Type B pancreatic cell (in vitro differentiated cells): ENCODE measurements around the gene APBA2. TPM values are rescaled to one million over a fixed set of nuclear protein-coding genes. Genes with fewer than 3 reads are reported as not detected.
"Not testable (repeated sequence)": the region's sequence is repeated elsewhere in the genome, so short reads cannot be mapped to it uniquely, and the experiment has no call there.

Source experiments
- DNase-seq: peaks from one replicate; pipeline ENCODE4 v3.0.0; 2021; ENCODE audit warnings: mixed read lengths; ENCODE audit not compliant: unreplicated experiment; ENCODE audit errors: extremely low spot score
- H3K27ac Mint-ChIP-seq: 2 replicates; pipeline ENCODE4 v1.8.0; 2021; ENCODE audit warnings: mild to moderate bottlenecking, mixed read lengths
- H3K27me3 Mint-ChIP-seq: 2 replicates; pipeline ENCODE4 v1.8.0; 2021; ENCODE audit warnings: mixed read lengths
- H3K36me3 Mint-ChIP-seq: 2 replicates; pipeline ENCODE4 v1.8.0; 2021; ENCODE audit warnings: mixed read lengths
- H3K4me1 Mint-ChIP-seq: one replicate; pipeline ENCODE4 v1.8.0; 2021; ENCODE audit warnings: mixed read lengths; ENCODE audit not compliant: unreplicated experiment
- H3K4me3 Mint-ChIP-seq: 2 replicates; pipeline ENCODE4 v1.8.0; 2021; ENCODE audit warnings: mild to moderate bottlenecking, mixed read lengths
- H3K9me3 Mint-ChIP-seq: 2 replicates; pipeline ENCODE4 v1.8.0; 2021; ENCODE audit warnings: mixed read lengths
- CTCF ChIP-seq: fragments of 200-600 bp; sonication (generic); conservative IDR thresholded peaks from 2 replicates; pipeline ENCODE4 v1.5.0; 2021; ENCODE audit warnings: antibody characterized with exemption, mild to moderate bottlenecking
- long read RNA-seq: library from polyadenylated mRNA; unstranded; transcript quantifications from one replicate; pipeline ENCODE4 v2.0.0, GENCODE V29; 2020
- total RNA-seq: library from RNA; stranded (reverse); gene quantifications from 2 replicates; pipeline ENCODE4 v1.2.1, GENCODE V29; 2021; ENCODE audit warnings: low replicate concordance

Gene APBA2
- 8.5 and 33.3 TPM in 2 replicates for total RNA-seq
- long read RNA-seq, partial matches to known transcripts, result 6 of 7 reads
- long read RNA-seq, other reads (novel, unspliced or antisense), result 1 of 7 reads

DNA sequence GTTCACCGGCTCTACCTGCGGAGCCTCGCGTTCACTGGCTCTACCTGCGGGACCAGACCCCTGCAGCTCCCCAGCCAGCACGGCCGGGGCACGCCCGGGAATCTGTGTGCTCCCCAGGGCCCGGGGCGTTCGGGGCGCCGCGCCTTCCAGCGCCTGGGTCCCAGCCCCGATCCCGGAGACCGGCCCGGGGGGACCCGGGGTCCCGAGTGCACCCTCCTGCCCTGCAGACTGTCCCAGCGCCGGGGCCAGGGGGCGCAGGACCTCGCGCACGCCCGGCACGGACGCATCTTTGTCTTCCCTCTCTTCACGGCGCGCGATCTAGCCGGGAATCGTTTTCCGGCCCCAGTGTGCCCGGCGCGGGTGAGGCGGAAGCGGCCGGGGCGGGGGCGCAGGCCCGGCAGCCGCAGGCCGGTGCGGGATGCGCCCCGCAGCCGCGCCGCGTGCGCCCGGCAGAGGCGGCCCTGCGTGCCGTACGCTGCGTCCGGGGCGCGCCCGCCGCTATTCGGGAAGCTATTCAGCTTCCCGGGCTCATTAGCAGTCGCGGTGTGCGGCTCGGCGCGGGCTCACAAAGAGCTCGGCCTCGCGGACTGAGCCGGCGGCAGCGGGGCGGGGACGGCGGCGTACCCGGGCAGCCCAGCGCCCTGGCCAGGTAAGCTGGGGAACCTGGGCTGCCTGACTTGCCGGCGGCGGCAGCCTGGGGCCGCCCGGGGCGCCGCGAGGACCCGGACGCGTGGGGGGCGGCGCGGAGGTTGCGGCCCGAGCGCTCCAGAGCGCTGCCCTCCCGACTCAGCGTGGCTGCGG is at the start of gene APBA2:
TSS of gene APBA2 (plus strand) at position 345 of the 801 bp plus-strand sequence. CDS start 167,911 bp downstream, outside the sequence.
- DNase-seq, result no peak
- peaks cover 22% of the 10 kb centered on the region for H3K4me1 Mint-ChIP-seq
- no peak for TF ChIP-seq CTCF
- no peaks in the 10 kb centered on the region for H3K9me3 Mint-ChIP-seq
- peak within 1 kb of the TSS; percentile 88 for H3K4me3 Mint-ChIP-seq
- no peak within 1 kb of the TSS for H3K27ac Mint-ChIP-seq
- peaks cover 3% of the 10 kb centered on the region for H3K36me3 Mint-ChIP-seq
- H3K27me3 Mint-ChIP-seq, result peaks cover 15% of the 10 kb centered on the region

GRCh38 chr15:28840285-28840684 is 45.5 kb upstream of the APBA2 start:
- H3K9me3 Mint-ChIP-seq, H3K27ac Mint-ChIP-seq, DNase-seq, H3K27me3 Mint-ChIP-seq, H3K36me3 Mint-ChIP-seq, H3K4me1 Mint-ChIP-seq, H3K4me3 Mint-ChIP-seq: not testable (repeated sequence)

DNA sequence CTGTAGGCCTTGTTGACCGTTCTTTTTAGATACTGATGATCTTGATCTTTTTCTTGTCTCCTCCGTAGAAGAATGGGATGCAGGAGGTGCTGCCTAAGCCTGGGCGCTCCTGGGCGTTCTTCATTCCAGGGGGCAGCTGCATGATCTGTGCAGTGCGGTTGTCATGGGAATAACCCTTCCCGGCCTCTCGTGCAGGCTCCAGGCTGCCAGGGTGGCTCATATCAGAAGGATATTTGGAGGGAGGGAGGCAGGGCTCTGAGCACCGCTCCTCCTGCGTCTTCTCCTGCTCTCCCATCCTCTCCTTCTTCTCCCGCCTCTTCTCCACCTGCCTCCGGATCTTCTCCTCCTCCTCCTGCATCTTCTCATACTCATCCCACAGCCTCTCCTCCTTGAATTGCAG is 43.6 kb upstream of the APBA2 start:
- not testable (repeated sequence) for DNase-seq, H3K36me3 Mint-ChIP-seq, H3K9me3 Mint-ChIP-seq, H3K27me3 Mint-ChIP-seq, H3K27ac Mint-ChIP-seq, H3K4me3 Mint-ChIP-seq, H3K4me1 Mint-ChIP-seq

GRCh38 chr15:28843520-28843919 is 42.3 kb upstream of the APBA2 start:
- H3K27ac Mint-ChIP-seq, result not testable (repeated sequence)

GRCh38 chr15:28844147-28844546 is 41.6 kb upstream of the APBA2 start:
- not testable (repeated sequence) for H3K9me3 Mint-ChIP-seq, H3K4me1 Mint-ChIP-seq, DNase-seq, H3K4me3 Mint-ChIP-seq, H3K27ac Mint-ChIP-seq, H3K36me3 Mint-ChIP-seq, H3K27me3 Mint-ChIP-seq

More at GRCh38 chr15:28843520-28843919, 42.3 kb upstream of the APBA2 start:
- H3K36me3 Mint-ChIP-seq, H3K4me1 Mint-ChIP-seq, H3K4me3 Mint-ChIP-seq, H3K27me3 Mint-ChIP-seq, DNase-seq, H3K9me3 Mint-ChIP-seq: not testable (repeated sequence)

DNA sequence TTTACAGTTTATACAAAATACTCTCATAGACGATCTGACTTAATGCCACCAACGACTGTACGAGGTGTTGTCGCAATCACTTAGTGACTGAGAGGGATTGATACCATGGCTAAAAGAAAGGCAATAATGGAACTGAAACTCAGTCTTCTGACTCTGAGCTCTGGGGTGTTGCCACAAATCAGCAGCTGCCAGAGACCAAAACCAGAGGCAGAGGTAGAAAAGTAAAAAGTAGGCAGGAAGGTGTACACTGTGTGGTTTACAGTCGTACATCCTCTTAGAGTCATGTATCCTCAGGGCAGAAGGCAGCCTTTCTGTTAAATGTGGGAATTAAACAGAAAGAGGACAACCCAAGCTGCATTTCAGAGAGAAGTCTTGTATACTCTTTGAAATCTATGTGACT is 38.5 kb upstream of the APBA2 start:
- not testable (repeated sequence) for H3K36me3 Mint-ChIP-seq, H3K27ac Mint-ChIP-seq, H3K4me3 Mint-ChIP-seq, H3K27me3 Mint-ChIP-seq, H3K4me1 Mint-ChIP-seq, H3K9me3 Mint-ChIP-seq, DNase-seq

- H3K4me3 Mint-ChIP-seq, H3K27ac Mint-ChIP-seq, H3K36me3 Mint-ChIP-seq, DNase-seq, H3K9me3 Mint-ChIP-seq, H3K4me1 Mint-ChIP-seq, H3K27me3 Mint-ChIP-seq: not testable (repeated sequence)
Measured at GRCh38 chr15:28847959-28848358, 37.8 kb upstream of the APBA2 start.

DNA sequence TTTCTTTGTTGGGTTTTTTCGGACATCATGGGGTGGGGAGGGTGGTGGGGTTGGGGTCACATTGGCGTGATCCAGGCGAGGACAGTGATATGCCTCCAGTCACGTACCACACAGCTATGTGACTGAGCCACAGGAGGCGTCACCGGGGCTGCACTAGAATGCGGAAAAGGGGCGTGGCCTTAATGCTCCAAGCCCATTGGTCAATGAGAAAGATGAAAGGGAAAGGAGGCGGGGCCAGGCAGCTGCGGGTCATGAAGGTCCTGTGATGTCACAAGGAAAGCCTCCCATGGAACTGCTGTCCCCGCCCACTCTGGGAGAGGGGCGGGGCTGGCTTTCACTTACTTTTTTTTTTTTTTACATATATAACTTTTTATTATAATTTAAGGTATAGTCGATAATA is 37.3 kb upstream of the APBA2 start, which contains the start of gene GOLGA6L7:
TSS of gene GOLGA6L7 (minus strand) at position 124 of the 400 bp plus-strand sequence. CDS start at position 29, 95 bp downstream.
- not testable (repeated sequence) for DNase-seq, H3K36me3 Mint-ChIP-seq, H3K27me3 Mint-ChIP-seq, H3K27ac Mint-ChIP-seq, H3K9me3 Mint-ChIP-seq, H3K4me3 Mint-ChIP-seq, H3K4me1 Mint-ChIP-seq

GRCh38 chr15:28849271-28849670 is 36.5 kb upstream of the APBA2 start:
- H3K36me3 Mint-ChIP-seq, H3K27ac Mint-ChIP-seq, H3K9me3 Mint-ChIP-seq: not testable (repeated sequence)

GRCh38 chr15:28849766-28850165 is 36.0 kb upstream of the APBA2 start:
- DNase-seq, H3K27me3 Mint-ChIP-seq, H3K36me3 Mint-ChIP-seq, H3K9me3 Mint-ChIP-seq, H3K4me1 Mint-ChIP-seq, H3K27ac Mint-ChIP-seq, H3K4me3 Mint-ChIP-seq: not testable (repeated sequence)

More at GRCh38 chr15:28849271-28849670, 36.5 kb upstream of the APBA2 start:
- not testable (repeated sequence) for H3K27me3 Mint-ChIP-seq, H3K4me3 Mint-ChIP-seq, DNase-seq, H3K4me1 Mint-ChIP-seq

GRCh38 chr15:28853654-28854053 is 32.1 kb upstream of the APBA2 start:
- H3K4me1 Mint-ChIP-seq, H3K4me3 Mint-ChIP-seq, H3K36me3 Mint-ChIP-seq, DNase-seq, H3K27ac Mint-ChIP-seq, H3K9me3 Mint-ChIP-seq, H3K27me3 Mint-ChIP-seq: not testable (repeated sequence)

GRCh38 chr15:28854578-28854977 is 31.2 kb upstream of the APBA2 start:
- H3K9me3 Mint-ChIP-seq, H3K4me3 Mint-ChIP-seq, H3K36me3 Mint-ChIP-seq, DNase-seq, H3K4me1 Mint-ChIP-seq, H3K27ac Mint-ChIP-seq, H3K27me3 Mint-ChIP-seq: not testable (repeated sequence)
